ENCODE measurements around the gene STX18. TPM values are rescaled to one million over a fixed set of nuclear protein-coding genes. Genes with fewer than 3 reads are reported as not detected.
"Not testable (repeated sequence)": the region's sequence is repeated elsewhere in the genome, so short reads cannot be mapped to it uniquely, and the experiment has no call there.

STX18 gene
- total RNA-seq, 4 donors from 2014 or later, result 17.8 to 25.4 (median 23.4) TPM

DNA sequence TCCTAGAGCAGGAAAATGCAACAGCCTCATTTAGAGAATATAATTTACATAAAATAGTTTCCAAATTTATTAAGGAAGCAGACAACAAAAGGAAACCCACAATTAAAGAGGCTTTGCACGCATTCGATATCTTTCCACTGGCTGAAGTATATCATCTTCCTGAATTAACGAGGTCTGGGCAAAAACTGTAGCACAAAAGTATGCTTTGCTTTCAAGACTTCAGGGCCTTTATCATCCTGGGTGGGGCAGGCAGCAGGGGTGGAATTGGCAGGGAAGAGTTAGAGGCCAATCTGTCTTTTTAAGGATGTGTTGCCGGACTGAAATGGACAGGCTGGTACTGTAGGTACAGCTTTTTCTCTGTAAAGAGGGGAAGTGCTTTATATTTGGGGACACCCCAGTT lies 17.0 kb upstream of the STX18 start:
- Histone ChIP-seq H3K36me3 (peaks cover 0 to 8% of the 10 kb centered on the region in 2 donors), H3K27me3 (no peaks in the 10 kb centered on the region), H3K9me3 (no peaks in the 10 kb centered on the region), H3K4me3 (no peak overlapping the region), H3K4me1 (no peaks in the 10 kb centered on the region), H3K27ac (no peak overlapping the region)
- WGBS, 2 donors (ENCODE audit: low coverage in 1 of 2), result 67 to 69% methylated on average over 4 of the region's 4 CpGs
- no peak for ATAC-seq
- TF ChIP-seq POLR2AphosphoS5 (IDR thresholded peaks at IDR 0.05), result no peak
- TF ChIP-seq, protein P1, sequence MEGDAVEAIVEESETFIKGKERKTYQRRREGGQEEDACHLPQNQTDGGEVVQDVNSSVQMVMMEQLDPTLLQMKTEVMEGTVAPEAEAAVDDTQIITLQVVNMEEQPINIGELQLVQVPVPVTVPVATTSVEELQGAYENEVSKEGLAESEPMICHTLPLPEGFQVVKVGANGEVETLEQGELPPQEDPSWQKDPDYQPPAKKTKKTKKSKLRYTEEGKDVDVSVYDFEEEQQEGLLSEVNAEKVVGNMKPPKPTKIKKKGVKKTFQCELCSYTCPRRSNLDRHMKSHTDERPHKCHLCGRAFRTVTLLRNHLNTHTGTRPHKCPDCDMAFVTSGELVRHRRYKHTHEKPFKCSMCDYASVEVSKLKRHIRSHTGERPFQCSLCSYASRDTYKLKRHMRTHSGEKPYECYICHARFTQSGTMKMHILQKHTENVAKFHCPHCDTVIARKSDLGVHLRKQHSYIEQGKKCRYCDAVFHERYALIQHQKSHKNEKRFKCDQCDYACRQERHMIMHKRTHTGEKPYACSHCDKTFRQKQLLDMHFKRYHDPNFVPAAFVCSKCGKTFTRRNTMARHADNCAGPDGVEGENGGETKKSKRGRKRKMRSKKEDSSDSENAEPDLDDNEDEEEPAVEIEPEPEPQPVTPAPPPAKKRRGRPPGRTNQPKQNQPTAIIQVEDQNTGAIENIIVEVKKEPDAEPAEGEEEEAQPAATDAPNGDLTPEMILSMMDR (IDR thresholded peaks at IDR 0.05), result no peak
- TF ChIP-seq POLR2A (IDR thresholded peaks at IDR 0.05), result no peak

DNA sequence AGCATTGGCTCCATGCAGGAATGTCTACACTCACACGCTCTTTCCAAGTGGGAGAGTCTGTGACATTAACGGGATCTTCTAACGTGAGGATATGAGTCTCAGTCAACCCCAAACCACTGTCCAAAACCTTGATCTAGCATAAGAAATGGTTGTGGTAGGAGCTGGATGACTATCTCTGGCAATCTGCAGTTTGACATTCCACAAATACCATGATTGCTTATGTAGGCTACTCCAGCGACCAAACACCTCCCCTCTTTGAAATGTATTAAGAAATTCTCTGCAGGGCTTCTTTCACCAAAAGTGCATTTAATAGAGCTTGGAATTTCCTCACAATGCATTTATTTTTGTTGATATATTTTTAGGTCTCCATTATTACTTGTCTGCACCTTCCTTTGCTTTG lies 14.1 kb upstream of the STX18 start:
- Histone ChIP-seq H3K36me3 (peaks cover 0 to 19% of the 10 kb centered on the region in 2 donors), H3K27me3 (no peaks in the 10 kb centered on the region), H3K9me3 (no peaks in the 10 kb centered on the region), H3K4me3 (no peak overlapping the region), H3K27ac (no peak overlapping the region), H3K4me1 (no peaks in the 10 kb centered on the region)
- 83 to 86% methylated on average over 3 of the region's 4 CpGs for WGBS, 2 donors (ENCODE audit: low coverage in 1 of 2)
- ATAC-seq, result no peak
- TF ChIP-seq POLR2A (IDR thresholded peaks at IDR 0.05) (no peak), EP300 (IDR thresholded peaks at IDR 0.05) (no peak), POLR2AphosphoS5 (IDR thresholded peaks at IDR 0.05) (no peak)
- TF ChIP-seq, protein P1 (IDR thresholded peaks at IDR 0.05), result no peak

DNA sequence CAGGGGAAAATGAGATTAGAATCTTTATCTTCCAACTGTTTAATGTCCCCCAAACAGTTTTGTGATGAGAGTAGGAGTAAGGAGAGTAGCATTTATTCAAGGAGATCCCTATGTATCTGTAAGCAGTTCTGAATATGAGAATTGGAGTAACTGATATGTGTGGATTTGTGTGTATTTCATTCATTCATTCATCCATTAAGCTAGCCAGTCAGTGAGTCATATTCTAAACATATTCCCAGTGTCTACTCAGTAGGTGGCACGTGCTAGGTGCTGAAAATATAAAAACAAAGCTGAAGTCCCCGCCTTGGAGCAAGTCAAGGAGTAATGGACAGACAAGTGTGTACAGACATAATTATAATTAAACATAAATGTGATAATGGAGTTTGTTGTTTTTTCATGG lies 12.4 kb upstream of the STX18 start:
- H3K36me3 ChIP-seq, result peaks cover 0 to 30% of the 10 kb centered on the region in 2 donors
- ATAC-seq, result no peak
- no peak overlapping the region for H3K4me3 ChIP-seq
- TF ChIP-seq, protein P1 (IDR thresholded peaks at IDR 0.05), result no peak
- no peak for TF ChIP-seq POLR2AphosphoS5 (IDR thresholded peaks at IDR 0.05)
- TF ChIP-seq POLR2A (IDR thresholded peaks at IDR 0.05), result no peak
- no peak for TF ChIP-seq EP300 (IDR thresholded peaks at IDR 0.05)
- no peaks in the 10 kb centered on the region for H3K9me3 ChIP-seq
- WGBS, 2 donors (ENCODE audit: low coverage in 1 of 2), result 84 to 86% methylated on average over 1 to 2 of the region's 2 CpGs
- H3K27me3 ChIP-seq, result no peaks in the 10 kb centered on the region
- no peaks in the 10 kb centered on the region for H3K4me1 ChIP-seq
- H3K27ac ChIP-seq, result no peak overlapping the region

DNA sequence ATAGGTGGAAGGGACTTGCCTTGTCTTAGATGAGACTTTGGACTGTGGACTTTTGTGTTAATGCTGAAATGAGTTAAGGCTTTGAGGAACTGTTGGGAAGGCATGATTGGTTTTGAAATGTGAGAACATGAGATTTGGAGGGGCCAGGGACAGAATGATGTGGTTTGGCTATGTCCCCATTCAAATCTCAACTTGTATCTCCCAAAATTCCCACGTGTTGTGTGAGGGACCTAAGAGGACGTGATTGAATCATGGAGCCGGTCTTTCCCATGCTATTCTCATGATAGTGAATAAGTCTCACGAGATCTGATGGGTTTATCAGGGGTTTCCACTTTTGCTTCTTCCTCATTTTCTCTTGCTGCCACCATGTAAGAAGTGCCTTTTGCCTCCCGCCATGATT lies 10.2 kb upstream of the STX18 start:
- not testable (repeated sequence) for H3K4me3 ChIP-seq, ATAC-seq, H3K4me1 ChIP-seq, H3K27me3 ChIP-seq, H3K27ac ChIP-seq, H3K9me3 ChIP-seq
- 95 to 100% methylated on average over 2 to 5 of the region's 5 CpGs for WGBS, 2 donors (ENCODE audit: low coverage in 1 of 2)
- peaks cover 0 to 52% of the 10 kb centered on the region in 2 donors for H3K36me3 ChIP-seq

DNA sequence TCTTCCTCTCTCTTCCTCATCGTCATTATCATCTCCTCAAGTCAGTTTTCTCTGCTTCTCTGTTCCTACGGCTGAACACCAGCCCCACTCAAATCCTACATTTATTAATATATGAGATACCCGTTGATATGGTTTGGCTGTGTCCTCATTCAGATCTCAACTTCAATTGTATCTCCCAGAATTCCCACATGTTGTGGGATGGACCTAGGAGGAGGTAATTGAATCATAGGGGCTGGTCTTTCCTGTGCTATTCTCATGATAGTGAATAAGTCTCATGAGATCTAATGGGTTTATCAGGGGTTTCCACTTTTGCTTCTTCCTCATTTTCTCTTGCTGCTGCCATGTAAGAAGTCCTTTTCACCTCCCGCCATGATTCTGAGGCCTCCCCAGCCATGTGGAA lies 8.3 kb upstream of the STX18 start:
- not testable (repeated sequence) for H3K27ac ChIP-seq, H3K9me3 ChIP-seq, H3K4me3 ChIP-seq, H3K27me3 ChIP-seq, ATAC-seq, H3K4me1 ChIP-seq
- H3K36me3 ChIP-seq, result peaks cover 0 to 68% of the 10 kb centered on the region in 2 donors
- 79 to 93% methylated on average over 3 to 4 of the region's 4 CpGs for WGBS, 2 donors (ENCODE audit: low coverage in 1 of 2)

DNA sequence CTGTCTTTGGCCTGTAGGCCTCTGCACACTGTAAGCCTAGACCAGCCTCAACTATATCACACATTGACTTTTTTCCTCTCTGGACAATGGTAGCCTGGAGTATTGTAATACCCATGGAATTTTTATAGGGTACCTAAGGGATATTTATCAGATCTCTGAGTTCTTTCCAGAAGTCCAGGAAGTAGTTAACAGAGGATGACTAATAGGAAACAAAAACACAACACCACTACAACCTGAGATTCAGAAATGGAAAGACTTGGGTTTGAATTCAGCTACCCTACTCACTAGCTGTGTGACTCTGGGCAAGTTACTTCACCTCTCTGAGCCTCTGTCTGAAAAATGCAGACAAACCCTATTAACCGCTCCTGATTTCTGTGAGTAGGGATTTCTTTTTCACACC lies 7.7 kb upstream of the STX18 start:
- Histone ChIP-seq H3K36me3 (peaks cover 0 to 70% of the 10 kb centered on the region in 2 donors), H3K9me3 (no peaks in the 10 kb centered on the region), H3K27ac (no peak overlapping the region), H3K4me3 (no peak overlapping the region), H3K27me3 (no peaks in the 10 kb centered on the region), H3K4me1 (no peaks in the 10 kb centered on the region)
- 100% methylated on average over 1 of the region's 1 CpG; no CpG with 5 or more reads in 1 of the 2 donors for WGBS, 2 donors (ENCODE audit: low coverage in 1 of 2)
- TF ChIP-seq EP300 (IDR thresholded peaks at IDR 0.05) (no peak), POLR2A (IDR thresholded peaks at IDR 0.05) (no peak), POLR2AphosphoS5 (IDR thresholded peaks at IDR 0.05) (no peak)
- TF ChIP-seq, protein P1 (IDR thresholded peaks at IDR 0.05), result no peak
- ATAC-seq, result no peak
